ENCODE results near the gene LRRC4. TPM values are rescaled to one million over a fixed set of nuclear protein-coding genes. Genes with fewer than 3 reads are reported as not detected.

Gene LRRC4
- total and polyA plus RNA-seq, 2 donors (not counting 3 experiments of a cell fraction or from before 2014, with no cell fraction given): 3.8 to 4.2 TPM

- CTCF ChIA-PET: interaction anchor here (0.9 to 1.6 kb wide), 3 partner anchors 20 to 154 kb away, joined by 3 to 6 read pairs (median 3); no protein-coding TSS in a partner anchor
- no TSS peak for BruUV-seq (replicated peaks)
These were observed 24.4 kb upstream of the LRRC4 start for GRCh38 chr7:128055637-128056036.

More at GRCh38 chr7:128055637-128056036, 24.4 kb upstream of the LRRC4 start:
- no peak overlapping the region for H3K9ac ChIP-seq (replicated peaks; ENCODE audit: extremely low read depth, insufficient read depth, low read length)
- dilution Hi-C loops (cut with MboI; ENCODE audit: extremely low pct_ligation_motif_present, low sequenced_read_pairs) (no loop called here), intact Hi-C loops (cut with micrococcal nuclease) (no loop called here)
- H3K27me3 ChIP-seq (ENCODE audit: control insufficient read depth in 2 of 2, insufficient read depth in 2 of 2, low read length in 2 of 2): no peaks in the 10 kb centered on the region
- H4K20me1 ChIP-seq (replicated peaks; ENCODE audit: control insufficient read depth, extremely low read depth, insufficient read depth, low read length): no peaks in the 10 kb centered on the region
- H3K4me1 ChIP-seq (ENCODE audit: control insufficient read depth, extremely low read depth, insufficient read depth, low read length): peaks cover 9% of the 10 kb centered on the region
- no peak for TF ChIP-seq POLR2A (IDR thresholded peaks at IDR 0.05; ENCODE audit: low read depth, low read length)
- no peak for TF ChIP-seq EZH2 (IDR thresholded peaks at IDR 0.05; ENCODE audit: borderline replicate concordance, low read depth, low read length, severe bottlenecking)
- no peak for TF ChIP-seq GATA2 (IDR thresholded peaks at IDR 0.05; ENCODE audit: insufficient read depth, insufficient read length, low read depth, low read length)
- TF ChIP-seq MAX (IDR thresholded peaks at IDR 0.05; ENCODE audit: insufficient read depth, insufficient read length): no peak
- TF ChIP-seq CTCF (IDR thresholded peaks at IDR 0.05; ENCODE audit: extremely low read depth in 1 of 2, insufficient read depth in 1 of 2, low read depth in 1 of 2, low read length in 2 of 2): no peak
- no peak for TF ChIP-seq POLR2AphosphoS5 (IDR thresholded peaks at IDR 0.05; ENCODE audit: insufficient read depth, low read depth, low read length)
- TF ChIP-seq JUN (IDR thresholded peaks at IDR 0.05; ENCODE audit: borderline replicate concordance, insufficient read depth, insufficient read length, low read depth): no peak
- no peak for TF ChIP-seq MYC (IDR thresholded peaks at IDR 0.05; ENCODE audit: low read depth, low read length)
- TF ChIP-seq FOS (IDR thresholded peaks at IDR 0.05; ENCODE audit: borderline replicate concordance, insufficient read depth, low read length): no peak
- no peak overlapping the region for H3K4me2 ChIP-seq (ENCODE audit: insufficient read depth, low read length)
- no peaks in the 10 kb centered on the region for H3K9me1 ChIP-seq (replicated peaks; ENCODE audit: control insufficient read depth, extremely low read depth, insufficient read depth, low read length)
- peaks cover 0 to 2% of the 10 kb centered on the region in 2 experiments for H3K36me3 ChIP-seq (ENCODE audit: control insufficient read depth in 2 of 2, extremely low read depth in 1 of 2, insufficient read depth in 2 of 2, low read length in 2 of 2)
- no peak overlapping the region for H3K27ac ChIP-seq (ENCODE audit: insufficient read depth, low read depth, low read length)
- FAIRE-seq (no peak), DNase-seq (ENCODE audit: low read depth, low spot score) (no peak)
- H3K79me2 ChIP-seq (ENCODE audit: control insufficient read depth, insufficient read depth, low read length): no peaks in the 10 kb centered on the region
- no peak overlapping the region for H2AFZ ChIP-seq (ENCODE audit: low read depth, low read length)
- no peaks in the 10 kb centered on the region for H3K9me3 ChIP-seq (replicated peaks; ENCODE audit: control insufficient read depth, insufficient read depth, low read length)
- no peak overlapping the region for H3K4me3 ChIP-seq (replicated peaks in 1 of 3; ENCODE audit: insufficient read depth in 1 of 3, low read depth in 1 of 3, low read length in 3 of 3)
- POLR2A ChIA-PET: no interaction called here
